Stimulated activated CD8-positive, alpha-beta memory T cell treated with anti-CD3 and anti-CD28 coated beads, Interleukin-7, amount 100 ng/mL, for 4 hours (primary cell): ENCODE measurements around the gene MS4A4A.
"Not testable (repeated sequence)": the region's sequence is repeated elsewhere in the genome, so short reads cannot be mapped to it uniquely, and the experiment has no call there.

Experiments used
- DNase-seq, 2 donors: peaks; one replicate each; pipeline ENCODE4 v3.0.0-alpha.2; 2020; ENCODE audit warnings: low read depth in 2 of 2

The MS4A4A gene

DNA sequence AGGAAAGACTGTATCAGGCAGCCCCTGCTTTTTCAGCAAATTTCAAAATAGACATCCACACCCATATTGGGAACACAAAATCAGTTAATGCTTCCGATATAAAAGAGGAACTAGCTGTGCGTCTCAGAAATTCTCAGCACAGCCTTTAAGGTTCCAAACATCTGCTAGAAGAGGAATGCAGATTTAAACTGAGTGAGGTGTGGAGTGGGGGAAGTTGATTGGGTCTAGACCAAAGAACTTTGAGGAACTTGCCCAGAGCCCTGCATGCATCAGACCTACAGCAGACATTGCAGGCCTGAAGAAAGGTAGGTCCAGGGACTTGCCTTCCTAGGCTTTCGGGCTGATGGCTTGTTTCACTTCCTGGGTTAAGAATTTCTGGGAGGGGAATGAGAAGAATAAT, at the start of gene MS4A4A:
MS4A4A (plus strand) TSS at position 255 of the 400 bp plus-strand sequence; CDS start at position 265, 10 bp downstream.
- DNase-seq = no peak

DNA sequence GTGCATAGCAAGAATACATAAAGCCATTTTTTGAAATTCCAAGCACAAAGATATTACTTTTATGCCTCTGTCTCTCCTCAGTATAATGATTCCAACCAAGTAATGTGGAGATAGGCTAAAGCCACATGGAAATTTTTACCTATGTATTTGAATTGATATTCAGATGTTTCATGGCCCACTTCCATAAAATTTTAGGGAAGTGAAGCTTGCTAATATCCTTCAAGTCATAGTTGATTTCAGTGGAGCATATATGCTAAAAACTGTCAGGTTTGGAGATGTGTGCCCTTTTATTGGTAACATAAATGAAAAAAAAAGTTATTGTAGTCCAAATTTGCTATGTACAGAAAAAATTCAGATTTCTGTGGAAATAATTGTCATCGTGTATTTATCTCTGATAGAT, 49.8 kb upstream of the MS4A4A start:
- DNase-seq = no peak

DNA sequence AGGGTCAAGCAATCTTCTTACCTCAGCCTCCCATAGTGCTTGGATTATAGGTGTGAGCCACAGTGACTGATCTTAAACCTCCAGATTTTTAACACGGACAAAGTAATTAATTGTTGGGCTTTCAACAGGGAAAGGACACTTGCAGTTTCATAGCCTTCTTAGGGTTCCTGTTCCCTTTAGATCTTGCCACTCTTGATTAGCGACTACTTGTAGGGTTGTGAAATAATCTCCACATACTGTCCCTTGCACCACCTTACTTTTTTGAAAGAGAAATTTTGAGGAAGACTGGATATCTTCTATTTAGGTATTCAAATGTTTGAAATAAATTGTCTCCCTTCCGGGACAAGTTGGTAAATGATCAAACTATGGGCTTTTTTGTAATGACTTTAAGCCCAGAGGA, 45.1 kb upstream of the MS4A4A start:
- DNase-seq = no peak

DNA sequence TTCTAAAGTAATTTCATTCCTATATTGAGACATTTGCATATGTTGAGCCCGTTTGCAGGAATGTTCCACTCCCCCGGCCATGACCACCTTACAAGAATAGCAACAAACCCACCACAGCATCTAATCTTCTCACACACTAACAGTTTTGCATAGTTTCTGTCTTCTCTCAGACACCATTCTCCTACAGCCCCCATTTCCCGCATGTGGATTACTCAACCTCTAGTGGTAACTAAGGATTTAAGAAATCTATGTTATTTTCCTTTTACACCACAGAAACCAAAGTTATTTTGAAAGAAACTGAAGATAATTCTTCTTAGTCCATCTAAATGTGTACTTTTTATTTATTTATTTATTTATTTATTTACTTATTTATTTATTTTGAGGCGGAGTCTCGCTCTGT, 39.8 kb upstream of the MS4A4A start:
- no peak for DNase-seq

DNA sequence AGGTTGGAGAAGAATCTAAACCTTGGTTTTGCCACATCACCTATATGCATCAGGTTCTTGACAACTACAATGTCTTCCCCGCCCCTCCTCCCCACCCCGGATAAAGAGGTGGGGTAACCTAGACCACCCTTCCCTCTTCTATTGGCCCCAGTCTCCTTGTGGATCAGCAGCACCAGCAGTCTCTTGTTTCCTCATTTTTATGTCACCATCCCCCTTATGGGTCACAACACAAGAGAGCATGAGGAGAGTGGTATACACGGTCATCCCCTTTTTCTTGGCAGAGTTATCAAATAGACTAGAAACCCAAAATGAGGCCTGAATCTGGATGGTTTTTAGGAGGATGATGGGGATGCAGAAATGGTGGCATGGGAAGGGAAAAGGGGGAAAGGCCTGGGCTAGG, 38.7 kb upstream of the MS4A4A start:
- DNase-seq = no peak

DNA sequence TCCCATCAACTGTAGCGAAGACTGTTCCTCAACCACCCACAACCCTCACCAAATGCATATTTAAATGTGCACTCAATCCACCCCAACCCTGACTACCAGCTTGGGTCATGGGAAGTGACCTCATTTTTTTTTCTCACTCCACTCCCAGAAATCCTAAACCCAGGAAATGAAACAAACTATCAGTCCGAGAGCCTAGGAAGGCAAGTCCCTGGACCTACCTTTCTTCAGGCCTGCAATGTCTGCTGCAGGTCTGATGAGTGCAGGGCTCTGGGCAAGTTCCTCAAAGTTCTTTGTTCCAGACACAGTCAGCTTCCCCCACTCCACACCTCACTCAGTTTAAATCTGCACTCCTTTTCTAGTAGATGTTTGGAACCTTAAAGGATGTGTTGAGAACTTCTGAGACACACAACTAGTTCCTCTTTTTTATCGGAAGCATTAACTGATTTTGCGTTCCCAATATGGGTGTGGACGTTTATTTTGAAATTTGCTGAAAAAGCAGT, 37.7 kb upstream of the MS4A4A start, which contains the start of gene MS4A4E:
MS4A4E (minus strand) TSS at position 398 of the 500 bp plus-strand sequence. CDS start 13,082 bp downstream, outside the sequence.
- no peak for DNase-seq

DNA sequence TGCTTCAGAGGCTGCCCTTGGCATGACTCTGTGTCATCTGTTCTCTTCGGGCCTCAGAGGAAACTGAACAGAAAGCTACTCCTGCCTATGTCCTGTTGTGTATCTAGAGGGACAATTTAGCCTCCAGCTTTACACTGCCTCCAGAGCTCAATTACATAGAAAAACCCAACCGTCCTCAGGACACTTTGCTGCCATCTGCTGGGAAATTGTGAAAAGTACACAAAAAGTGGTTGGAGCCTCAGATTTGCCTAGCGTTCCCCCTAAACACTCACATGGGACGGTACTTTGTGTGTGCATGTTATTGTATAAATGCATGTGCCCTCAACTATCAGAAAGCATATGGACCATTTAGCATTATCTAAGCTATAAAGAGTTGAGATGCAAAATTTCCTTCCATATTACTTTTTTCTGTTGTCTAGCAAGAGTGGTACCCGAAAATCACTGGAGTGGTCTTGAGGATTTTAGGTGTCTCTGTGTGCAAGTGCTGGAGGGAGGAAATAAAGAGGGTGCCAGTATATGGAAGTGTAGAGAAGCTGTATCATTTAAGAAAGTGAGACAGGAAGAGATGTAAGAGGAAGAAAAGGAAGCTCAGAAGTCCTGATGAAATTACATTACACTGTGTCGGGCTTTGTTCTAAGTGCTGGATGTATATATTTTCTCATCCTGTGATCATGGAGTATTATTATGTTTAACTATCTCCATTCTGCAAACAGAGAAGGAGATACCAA, 28.8 kb upstream of the MS4A4A start:
- DNase-seq = no peak

DNA sequence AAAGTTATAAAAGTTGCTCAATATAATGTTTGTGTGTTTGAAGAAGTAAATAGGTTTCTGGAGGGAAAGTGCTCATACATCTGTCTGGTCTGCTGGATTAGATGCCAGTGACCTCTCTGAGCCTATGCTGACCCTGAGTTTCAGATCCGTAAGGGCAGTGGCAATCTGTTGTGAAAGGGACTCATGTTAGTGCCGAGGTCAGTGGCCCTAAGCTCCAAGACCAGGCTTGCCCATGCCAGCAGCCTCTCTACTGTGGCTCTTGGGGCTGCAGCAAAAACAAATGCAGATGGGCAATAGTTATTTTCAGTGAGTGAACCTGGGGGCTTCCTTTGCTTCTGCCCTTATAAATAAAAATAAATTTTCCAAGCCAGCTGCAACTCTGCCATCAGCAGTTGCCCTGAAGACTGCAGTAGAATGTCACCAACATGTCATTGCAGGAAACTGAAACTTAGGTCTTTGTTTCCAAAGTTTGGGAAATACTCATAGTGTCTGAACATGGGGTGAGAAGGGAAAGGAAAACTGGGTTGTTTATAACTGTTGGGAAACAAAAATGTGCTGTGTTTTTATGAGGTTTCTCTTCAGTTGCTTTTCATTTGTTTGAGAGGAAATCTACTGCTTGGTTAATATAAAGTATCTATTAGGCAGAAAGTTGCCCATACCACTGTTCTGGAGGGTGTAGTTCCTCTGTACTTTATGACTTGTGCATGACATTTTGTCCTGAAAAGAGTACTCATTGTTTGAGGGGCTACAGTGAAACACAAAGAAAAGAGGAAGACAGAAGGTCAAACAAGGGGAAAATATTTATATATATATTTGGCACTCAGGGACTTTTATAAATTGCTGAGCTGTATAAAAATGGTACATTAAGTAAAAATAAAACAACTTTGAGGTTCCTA, 28.0 kb upstream of the MS4A4A start:
- DNase-seq = no peak

DNA sequence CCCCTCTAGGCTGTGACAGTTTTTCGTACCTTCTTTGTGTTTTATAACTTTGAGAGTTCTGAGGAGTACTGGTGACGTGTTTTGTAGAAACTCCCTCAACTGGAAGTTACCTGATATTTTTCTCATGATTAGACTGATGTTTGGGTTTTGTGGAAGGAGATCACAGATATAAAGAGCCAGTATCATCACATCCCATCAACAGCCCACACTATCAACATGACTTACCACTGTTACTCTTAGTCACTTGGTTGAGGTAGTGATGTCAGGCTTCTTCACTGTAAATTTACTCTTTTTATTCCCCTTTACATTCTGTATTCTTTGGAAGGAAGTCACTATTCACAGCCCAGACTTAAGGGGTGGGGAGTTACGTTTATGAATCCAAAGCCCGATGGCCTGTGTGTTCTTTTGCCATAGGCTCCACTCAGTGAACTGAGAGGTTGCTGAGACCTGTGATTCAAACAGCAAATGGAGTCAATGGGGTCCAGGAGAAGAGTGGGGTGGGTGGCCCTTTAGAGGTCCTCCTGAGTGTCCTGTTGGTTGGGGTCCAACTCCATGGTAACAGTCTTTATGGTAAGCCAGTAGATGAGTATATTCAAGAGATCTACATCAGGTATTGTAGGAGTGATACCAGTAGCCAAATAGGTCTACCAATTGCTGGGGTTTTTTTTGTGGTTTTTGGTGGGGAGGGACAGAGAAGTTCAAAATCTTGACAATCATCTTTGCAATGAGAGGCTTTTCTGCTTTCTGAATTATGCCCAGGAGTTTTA, 22.3 kb upstream of the MS4A4A start:
- no peak for DNase-seq

DNA sequence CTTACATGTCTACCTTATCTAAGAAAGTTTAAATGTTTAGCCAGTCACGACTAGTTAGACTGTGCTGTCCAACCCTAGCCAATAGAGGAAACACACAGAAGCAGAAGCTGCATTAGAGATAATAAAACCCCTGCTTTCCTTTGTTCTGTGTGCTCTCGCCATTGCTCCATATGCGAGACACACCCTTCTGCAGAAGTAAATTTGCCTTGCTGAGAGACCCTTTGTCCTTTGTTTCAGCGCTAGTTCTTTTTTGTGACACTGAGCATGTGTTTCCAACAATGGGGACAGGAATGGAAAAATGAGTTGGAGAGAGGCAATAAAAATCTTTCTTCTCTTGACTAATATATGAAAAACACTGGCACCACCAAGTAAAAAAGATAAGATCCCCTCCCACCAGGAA, 19.5 kb upstream of the MS4A4A start:
- DNase-seq = no peak

DNA sequence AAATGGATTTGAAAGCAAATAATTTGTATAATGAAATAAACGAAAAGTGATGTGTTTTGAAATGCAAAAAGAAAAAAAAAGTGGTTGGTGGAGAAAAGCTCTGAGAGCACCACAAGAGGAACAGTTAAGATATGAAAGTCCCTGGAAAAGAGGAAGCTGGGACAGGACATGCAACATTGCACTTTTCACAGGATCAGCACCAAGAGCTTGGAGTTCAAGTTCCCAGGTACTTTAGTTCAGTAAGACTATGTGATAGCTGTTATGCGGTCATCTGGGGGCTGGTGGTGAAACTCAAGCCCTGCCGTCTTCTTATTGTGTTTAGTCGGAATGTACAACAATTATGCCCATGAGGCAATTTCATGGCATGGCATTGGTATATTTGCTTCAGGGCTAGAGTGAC, 17.1 kb upstream of the MS4A4A start:
- no peak for DNase-seq

DNA sequence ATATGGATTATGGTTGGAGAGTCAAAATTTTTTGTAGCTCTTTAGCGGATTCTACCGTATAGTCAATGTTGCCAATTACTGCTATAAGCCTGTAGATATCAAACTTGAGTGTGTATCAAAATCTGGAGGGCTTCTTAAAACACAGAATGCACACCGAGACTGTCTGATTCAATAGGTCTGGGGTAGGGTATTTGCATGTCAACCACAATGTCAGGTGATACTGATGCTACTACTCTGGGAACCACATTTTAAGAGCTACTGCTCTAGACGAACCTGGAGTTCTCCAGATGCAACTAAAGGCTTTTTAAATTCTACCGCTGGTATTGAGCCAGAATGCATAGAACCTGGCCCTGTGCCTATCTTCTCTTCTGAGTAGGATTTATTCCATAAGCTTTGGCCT, 15.8 kb upstream of the MS4A4A start:
- no peak for DNase-seq

DNA sequence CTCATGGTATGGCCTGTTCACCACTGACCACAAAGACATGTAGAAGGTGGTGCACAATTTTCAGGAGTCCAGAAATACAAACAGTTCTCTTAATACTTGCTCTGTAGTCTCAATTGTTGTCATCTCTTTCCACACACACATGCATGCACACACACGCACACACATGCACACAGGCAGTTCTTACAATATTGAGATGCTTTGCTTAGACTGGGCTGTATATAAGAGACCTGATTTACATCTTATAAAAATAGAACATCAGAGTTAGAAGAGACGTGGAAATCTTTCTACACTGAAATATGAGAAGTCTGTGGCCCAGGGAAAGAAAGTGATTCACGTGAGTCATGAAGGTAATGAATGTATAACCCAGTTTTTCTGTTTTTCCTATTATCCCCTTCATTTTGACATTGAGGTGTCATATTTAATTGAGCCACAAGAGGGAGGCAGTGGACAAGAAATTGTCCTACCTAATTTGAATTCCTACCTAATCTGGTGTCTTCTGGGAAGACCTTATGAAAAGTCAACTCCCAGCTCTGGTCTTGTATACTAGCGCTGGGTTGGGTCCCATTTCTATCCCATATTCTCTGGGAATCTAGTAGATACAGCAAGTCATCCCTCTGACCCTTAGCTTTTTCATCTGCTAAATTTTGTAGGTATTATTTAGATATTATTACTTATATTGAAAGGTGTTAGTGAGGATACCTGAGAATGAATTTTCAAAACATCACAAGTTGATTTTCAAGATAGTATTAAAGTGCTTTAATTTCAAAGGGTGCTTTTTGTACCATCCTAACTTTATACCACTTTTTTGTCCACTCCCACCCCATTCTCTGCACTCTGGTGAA, 14.9 kb upstream of the MS4A4A start:
- DNase-seq = no peak

DNA sequence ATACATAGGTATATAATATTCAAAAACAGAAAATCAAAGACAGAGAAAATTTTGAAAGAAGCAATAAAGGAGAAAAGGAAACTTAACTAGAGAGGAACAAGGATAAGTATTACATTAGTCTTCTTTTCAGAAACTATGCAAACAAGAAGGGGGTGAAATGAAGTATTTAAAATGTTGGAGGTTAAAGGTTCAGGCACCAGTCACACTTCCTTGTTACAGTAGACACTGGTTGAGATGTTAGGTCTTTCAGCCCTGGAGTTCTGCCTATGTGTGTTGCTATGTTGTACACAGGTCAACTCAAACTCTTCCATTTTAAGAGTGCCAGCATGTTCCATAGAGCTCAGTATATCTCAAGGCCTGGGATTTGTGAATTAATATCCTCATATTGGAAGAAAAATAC, 6.0 kb upstream of the MS4A4A start:
- DNase-seq = no peak

DNA sequence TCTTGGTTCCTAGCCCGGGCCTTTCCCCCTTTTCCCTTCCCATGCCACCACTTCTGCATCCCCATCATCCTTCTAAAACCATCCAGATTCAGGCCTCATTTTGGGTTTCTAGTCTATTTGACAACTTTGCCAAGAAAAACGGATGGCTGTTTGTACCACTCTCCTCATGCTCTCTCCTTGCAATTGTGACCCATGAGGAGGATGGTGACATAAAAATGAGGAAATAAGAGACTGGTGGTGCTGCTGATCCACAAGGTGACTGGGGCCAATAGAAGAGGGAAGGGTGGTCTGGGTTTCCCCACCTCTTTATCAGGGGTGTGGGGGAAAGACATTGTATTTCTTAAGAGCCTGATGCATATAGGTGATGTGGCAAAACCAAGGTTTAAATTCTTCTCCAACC, 1.0 kb downstream of the MS4A4A start:
- no peak for DNase-seq

DNA sequence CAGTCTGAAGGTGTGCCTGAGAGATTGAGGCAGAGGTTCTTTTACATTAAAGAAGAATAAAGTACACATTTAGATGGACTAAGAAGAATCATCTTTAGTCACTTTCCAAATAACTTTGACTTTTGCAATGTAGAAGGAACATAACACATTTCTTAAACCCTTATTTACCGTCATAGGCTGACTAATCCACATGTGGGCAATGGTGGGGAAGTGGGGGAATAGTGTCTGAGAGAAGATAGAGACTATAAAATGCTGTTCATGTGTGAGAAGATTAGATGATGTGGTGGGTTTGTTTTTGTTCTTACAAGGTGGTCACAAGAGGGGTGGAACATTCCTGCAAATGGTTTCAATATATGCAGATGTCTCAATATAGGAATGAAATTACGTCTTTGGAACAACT, 1.8 kb downstream of the MS4A4A start:
- no peak for DNase-seq

DNA sequence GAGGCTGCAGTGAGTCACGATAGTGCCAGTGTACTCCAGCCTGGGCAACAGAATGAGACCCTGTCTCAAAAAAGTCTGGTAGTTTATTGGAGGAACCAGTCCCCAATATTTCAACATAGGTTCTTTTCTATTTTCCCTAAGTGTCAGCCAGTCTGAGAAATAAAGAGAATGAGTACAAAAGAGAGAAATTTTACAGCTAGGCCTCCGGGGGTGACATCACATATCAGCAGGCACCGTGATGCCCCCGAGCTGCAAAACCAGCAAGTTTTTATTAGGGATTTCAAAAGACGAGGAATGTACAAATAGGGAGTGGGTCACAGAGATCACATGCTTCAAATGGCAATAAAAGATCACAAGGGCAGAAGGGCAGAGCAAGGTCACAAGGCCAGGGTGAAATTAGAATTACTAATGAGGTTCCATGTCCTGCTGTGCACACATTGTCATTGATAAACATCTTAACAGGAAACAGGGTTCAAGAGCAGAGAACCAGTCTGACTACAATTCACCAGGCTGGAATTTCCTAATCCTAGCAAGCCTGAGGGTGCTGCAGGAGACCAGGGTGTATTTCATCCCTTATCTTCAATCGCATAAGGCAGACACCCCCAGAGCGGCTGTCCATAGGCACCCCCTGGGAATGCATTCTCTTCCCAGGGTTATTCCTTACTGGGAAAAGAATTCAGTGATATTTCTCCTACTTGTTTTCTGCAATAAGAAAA, 5.1 kb downstream of the MS4A4A start:
- not testable (repeated sequence) for DNase-seq

DNA sequence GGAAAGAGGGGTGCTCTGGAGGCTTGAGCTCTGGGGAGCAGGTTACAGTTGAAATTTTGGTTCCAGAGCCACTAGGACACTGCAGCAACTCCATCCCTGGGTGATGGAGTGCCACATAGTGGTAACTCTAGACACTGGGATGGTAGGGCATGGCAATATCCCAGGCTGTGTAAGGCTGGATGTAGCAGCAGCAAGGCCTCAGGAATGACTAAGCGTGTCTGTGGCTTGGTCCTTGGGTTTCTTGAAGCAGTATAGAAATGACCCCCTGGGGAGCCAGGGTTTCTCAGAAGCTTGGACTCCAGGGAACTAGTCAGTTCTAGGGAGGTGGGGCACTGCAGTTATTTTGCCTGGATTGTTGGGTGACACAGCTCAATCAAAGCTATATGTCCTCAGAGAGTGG, 8.1 kb downstream of the MS4A4A start:
- no peak for DNase-seq

DNA sequence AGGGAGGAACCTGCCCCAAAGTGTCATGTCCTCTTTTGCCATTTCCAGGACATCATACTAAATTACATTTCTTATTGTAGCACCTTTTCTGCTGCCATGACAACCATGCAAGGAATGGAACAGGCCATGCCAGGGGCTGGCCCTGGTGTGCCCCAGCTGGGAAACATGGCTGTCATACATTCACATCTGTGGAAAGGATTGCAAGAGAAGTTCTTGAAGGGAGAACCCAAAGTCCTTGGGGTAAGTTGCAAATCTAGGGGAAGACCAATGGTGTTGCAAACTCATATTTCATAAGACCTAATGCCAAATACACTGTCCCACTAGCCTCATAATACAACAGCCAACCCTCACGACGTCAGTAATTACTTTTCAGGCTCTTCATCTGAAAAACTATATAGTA, 11.7 kb downstream of the MS4A4A start:
- no peak for DNase-seq

DNA sequence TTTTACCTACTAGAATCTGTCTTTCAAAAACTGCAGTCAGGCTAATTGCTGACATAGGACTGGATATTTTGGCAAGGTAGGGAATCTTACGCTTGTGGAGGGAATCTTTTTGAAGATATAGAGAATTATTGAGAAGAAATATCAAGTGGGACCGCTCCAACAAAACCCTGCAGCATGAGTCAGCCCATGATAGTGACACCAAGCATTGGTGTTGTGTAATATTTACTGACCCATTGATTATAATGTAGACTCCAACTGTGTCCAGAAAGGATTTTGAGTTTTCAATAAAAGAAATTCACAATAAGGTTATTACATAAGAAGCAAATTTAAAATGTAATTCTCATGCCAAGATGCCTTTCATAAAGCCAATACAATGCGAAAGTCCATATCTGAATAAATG, 20.7 kb downstream of the MS4A4A start:
- DNase-seq = no peak
